CD4-positive, alpha-beta T cell treated with Interleukin-4 for 1 hour (primary cell): ENCODE data around the gene ADGRL1.
"Not testable (repeated sequence)": the region's sequence is repeated elsewhere in the genome, so short reads cannot be mapped to it uniquely, and the experiment has no call there.

Experiments used
- DNase-seq, 2 donors: peaks; one replicate each; pipeline ENCODE4 v3.0.0-alpha.2; 2020 to 2022

Gene ADGRL1

DNA sequence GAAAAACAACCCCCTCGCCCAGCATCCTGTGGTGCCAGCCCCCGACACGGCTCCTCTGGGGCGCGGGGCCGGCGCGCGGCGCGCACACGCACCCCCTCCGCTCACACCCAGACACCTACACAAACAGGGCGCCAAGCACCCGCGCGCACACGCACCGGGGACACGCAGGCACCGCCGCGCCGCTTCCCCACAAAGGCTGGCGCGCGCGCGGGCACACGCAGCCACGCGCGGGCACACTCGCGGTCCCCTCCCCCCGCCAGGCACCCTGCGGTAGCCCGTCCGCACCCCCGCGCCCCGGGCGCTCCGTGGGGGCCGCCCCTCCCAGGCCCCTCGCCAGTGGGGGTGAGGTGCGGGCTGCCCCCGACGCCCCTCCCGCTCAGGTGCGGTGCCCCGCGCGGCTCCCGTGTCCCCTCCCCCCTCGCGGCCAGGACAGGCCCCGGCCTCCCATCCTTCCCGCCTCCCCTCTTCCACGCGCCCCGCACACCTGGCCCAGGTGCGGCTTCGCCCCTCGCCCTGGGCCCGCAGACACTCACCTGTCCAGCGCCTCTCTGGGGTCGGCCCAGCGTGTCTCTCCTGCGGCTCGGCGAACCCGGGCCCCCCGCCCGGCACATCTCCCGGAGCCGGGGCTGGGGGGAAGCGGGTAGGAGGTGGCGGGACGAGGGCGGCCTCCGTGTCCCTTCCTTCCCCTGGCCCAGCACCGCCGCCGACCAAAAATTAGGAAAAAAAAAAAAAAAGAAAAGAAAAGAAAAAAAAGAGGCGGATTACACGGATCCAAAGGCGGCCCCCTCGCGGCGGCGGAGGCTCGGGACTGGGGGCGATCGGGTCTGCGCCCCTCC, at the start of gene ADGRL1:
Gene ADGRL1 (minus strand): TSS at position 718 of the 836 bp plus-strand sequence. CDS start 22,567 bp downstream, outside the sequence.
- peak; percentile 23 to 38 for DNase-seq

DNA sequence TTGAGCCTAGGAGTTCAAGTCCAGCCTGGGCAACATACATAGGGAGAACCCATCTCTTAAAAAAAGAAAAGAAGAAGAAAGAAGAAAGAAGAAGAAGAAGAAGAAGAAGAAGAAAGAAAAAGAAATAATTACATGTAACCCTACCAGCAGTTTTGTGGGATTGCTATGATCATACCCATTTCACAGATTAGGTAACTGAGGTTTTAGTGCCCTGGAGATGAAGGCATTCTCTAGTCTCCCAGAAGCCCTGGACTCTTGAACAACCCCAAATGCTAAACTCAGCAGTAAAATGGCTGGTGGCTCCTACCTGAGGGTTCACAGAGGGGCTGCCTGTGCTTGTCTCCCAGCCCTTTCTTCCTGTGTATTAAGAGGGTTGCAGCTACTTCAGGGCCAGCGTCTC, 49.3 kb upstream of the ADGRL1 start:
- not testable (repeated sequence) for DNase-seq

DNA sequence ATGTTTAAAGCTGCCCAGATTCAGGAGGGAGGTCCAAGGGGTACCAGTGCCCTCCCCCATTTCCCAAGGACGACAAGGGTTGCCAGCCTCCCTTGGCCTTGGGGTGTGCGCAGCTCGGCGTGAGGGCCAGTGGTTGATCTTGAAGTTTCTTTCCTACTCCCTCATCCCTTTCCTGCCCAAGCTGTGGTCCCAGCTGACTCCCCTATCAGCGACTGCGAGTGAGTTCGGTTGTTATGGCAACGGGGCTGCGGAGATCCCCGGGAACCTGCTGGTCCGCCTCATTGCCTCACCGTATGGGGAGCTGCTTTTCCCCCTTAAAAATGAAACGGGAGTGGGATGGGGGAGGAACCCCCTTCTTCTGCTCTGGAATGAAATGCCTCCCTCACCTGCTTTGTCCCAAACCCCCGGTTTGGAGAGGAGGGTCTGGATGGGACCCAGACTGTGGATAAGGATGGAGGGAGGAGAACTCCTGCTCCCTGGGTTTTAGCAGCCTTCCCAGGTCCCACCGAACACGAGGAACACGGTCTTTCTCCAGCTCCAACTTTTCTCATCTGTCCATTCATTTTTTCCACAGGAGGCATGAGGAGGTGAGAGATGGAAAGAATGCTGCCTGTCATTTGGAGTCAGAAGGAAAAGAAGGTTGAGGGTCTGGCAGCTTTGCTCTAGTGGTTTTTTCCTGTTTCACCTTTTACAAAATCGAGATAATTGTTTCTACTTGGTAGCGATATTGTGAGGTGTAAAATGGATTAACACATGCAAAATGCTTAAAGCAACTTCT, 48.0 kb upstream of the ADGRL1 start:
- not testable (repeated sequence) for DNase-seq

DNA sequence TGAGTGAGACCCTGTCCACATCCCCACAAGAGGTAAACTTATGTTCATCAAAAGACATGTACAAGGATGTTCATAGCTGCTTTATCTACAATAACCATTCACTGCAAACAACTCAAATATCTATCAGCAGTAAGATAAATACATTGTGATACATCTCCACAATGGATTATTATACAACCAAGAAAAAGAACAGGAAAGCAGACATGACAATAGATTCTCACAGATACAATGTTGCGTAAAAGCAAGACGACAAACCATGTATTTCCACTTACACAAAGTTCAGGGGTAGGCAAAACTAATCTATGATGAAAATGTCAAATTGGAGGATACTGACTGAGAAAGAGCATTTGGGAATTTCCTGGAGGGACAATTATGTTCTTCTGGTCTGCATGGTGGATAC, 46.2 kb upstream of the ADGRL1 start:
- not testable (repeated sequence) for DNase-seq

DNA sequence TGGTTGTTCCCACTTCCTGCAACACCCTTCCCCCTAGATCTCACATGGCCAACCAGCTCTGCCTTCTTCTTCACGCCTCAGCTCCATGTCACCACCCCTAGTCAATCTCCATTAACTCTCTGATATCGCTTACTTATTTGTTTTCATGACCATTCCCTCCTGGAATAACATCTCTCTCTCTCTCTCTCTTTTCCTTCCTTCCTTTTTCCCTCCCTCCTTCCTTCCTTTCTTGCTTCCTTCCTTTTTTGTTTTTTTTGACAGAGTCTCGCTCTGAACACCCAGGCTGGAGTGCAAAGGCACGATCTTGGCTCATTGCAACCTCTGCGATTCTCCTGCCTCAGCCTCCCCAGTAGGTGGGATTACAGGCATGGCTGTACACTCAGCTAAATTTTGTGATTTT, 44.9 kb upstream of the ADGRL1 start:
- no peak for DNase-seq

DNA sequence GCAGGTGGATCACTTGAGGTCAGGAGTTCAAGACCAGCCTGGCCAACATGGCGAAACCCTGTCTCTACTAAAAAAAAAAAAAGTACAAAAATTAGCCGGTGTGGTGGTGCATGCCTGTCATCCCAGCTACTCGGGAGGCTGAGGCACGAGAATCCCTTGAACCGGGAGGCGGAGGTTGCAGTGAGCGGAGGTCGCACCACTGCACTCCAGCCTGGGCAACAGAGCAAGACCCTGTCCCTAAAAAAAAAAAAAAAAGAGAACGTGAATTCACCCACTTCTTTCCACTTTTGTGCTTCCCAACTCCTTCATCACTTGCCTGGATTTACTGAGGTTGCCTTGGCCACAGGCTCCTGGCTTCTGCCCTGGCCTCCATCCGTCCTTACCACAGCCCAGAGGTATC, 44.3 kb upstream of the ADGRL1 start:
- not testable (repeated sequence) for DNase-seq

DNA sequence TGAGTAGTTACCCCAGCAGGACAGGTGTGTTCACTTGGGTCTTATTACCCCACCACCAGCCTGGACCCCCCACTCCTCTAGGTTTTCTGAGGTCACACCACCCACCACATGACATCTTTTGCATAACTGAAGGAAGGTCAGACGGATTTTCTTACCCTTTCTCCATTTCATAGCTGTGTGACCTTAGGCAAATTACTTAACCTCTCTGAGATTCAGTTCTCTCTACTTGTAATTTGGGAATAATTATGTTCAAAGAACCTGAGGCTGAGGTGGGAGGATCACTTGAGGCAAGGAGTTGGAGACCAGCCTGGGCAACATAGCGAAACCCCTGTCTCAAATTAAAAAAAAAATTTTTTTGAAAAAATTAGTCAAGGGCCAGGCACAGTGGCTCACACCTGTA, 43.9 kb upstream of the ADGRL1 start:
- DNase-seq, result not testable (repeated sequence)

DNA sequence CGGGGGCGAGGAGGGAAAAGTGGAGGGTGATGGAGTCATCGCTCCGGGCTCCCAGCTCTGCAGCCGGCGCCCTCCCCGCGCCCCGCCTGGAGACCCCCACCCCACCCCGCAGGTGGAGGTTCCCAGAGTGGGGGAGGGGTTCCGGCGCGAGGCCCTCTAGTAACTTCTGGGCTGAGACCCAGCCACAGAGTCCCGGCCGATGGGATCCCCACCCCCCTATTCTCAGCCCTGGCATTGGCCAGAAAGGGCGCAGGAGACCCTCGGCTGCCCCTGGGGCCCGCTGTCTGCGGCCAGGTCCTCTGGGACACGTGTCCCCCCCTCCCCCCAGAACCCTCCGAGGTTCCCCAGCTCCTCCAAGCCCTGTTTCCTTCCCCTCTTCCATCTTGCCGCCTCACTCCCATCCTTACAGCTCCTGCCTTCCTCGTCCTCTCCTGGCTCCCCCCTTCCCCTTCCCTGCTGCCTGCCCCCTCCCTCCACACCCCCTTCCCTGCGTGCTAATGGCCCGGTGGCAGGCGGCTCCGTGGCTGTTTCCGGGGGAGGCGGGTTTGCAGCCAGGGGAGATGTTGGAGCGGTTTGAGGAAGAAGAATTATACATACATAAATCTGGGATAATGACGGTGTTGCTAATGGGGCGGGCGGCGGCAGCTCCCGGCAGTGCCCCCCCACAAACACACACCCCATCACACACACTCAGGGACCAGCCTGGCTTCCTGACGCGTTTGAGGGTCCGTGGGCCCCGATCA, 43.2 kb upstream of the ADGRL1 start:
- DNase-seq, result not testable (repeated sequence)

DNA sequence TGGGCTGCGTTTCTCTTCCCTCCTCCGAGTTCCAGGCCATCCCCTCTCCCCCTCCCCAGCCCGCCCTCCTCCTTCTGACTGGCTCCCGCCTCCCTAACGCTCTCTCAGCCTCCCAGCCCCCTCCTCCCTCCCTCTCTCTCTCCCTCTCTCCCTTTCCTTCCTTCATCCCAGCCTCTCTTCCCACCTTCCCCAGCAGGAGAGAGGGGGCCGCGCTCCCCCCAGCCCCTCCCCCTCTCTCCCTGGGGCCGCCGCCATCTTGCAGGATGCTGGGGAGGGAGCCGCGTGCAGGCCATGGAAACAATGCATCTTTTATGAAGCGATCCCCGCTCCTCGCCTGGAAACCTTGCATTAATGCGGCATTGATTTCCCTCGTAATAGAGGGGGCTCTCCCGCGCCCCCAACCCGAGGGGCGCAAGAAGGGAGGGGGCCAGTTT, 42.6 kb upstream of the ADGRL1 start:
- peak; percentile 14 to 24 for DNase-seq

DNA sequence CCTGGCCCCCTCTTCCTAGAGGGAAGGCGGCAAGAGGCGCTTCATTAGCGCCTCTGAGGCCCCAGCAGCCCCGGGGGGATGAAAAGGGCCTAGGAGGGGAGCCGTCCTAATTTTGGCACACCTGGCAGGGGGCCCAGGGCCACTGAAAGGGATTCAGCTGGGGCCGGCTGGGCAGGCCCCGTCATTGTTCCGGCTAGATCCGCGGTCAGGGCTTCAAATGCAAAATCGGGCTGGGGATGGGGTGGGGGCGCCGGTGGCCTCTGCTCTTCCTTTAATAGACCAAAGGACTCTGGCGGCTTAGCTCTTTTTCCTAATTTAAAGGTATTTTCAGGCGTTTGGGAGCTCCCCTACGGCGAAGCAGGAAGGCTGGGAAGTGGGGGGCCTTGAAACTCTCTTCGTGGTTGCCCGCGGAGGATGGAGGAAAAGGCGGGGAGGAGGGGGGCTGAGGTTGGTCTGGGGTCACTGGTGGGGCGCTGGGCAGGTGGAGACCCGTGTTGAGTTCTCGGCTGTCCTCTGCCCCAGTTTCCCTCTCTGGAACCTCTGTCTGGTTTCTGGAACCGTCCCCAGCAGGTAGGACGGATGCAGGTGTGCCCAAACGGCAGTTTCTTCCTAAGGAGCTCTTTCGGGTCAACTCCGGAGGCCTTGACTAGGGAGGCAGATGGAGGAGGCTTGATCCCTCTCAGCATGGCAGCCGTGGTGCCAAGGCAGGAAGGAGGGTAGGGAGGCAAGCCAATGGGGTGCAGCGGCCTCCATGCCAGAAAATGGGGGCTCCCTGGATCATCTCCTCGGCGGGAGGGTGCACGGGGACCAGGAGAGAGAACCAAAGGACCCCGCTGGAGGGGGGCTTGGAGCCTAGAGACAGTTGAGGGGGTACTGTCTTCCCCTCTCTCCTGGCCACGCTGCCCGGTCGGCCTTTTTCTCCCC, 41.8 kb upstream of the ADGRL1 start:
- DNase-seq, result not testable (repeated sequence)

DNA sequence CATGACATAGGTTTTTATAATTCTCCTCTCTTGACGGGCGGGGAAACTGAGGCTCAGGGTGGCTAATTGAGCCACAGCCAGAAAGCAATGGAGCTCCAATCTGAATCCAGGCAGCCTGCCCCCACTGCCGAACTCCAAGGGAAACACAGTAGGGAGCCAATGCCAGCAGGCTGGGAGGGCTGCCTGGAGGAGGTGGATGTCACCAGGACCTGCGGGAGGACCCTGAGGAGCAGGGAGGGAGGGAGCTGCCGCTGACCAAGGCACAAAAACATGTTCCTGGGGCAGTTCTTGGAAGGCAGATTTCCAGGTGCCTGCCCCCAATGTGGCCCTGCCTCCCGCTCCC, 41.2 kb upstream of the ADGRL1 start:
- not testable (repeated sequence) for DNase-seq

DNA sequence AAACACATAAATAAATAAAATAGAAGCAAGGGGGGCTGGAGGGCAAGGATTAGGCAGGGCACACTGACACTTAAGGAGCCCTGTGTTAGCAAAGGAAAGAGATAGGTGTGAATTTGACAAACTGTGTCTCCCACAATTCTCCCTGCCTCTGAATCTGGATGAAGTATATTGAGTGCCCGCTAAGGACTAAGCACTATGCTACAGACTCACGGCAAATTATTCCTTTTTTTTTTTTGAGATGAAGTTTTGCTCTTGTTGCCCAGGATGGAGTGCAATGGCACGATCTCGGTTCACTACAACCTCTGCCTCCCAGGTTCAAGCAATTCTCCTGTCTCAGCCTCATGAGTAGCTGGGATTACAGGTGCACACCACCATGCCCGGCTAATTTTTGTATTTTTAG, 38.4 kb upstream of the ADGRL1 start:
- not testable (repeated sequence) for DNase-seq

DNA sequence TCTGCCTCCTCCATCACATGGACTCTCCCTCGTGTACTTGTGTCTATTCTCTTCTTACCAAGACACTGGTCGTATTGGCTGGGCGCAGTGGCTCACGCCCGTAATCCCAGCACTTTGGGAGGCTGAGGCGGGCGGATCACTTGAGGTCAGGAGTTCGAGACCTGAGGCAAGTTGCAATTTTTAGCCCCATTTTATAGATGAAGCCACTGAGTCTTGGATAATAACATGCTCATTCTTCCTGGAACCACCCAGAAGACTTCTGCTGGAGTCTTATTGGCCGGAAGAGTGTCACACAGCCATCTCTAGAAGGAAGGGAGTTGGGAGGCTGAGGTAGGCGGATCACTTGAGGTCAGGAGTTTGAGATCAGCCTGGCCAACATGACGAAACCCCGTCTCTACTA, 37.7 kb upstream of the ADGRL1 start:
- DNase-seq, result not testable (repeated sequence)

DNA sequence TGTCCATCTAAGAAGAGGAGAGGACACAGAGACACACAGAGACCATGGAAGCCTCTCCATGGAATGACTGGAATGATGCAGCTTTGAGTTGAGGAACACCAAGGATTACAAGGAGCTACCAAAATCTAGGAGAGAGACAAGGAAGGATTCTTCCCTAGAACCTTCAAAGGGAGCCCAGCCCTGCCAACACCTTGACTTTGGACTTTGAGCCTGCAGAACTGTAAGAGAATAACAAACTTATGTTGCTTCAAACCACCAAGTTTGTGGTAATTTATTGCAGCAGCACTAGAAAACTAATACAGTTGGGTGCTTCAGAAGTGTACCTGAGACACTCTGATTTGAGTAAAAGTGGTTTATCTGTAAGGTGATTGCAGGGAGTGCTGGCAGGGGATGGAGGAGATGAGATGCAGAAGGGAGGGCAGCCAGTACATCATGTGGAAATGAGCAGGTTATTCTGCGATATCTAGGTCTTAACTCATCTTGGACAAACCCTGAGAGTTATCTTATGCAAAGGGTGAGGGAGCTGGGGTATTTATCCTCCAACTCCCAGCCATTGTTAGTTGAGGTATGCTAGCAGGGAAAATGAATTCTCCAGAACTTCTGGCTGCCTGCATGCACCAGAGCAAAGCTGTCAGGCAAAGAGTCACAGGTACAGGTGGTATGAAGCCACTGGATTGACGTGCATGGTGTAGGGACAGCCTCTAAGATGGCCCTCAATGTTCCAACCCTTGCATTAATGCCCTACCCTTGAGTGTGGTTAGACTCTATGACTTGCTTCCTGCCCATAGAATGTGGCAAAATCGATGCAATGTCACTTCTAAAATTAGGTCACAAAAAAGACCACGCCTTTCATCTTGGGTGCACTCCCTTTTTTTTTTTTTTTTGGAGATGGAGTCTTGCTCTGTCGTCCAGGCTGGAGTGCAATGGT, 31.3 kb upstream of the ADGRL1 start:
- no peak for DNase-seq

DNA sequence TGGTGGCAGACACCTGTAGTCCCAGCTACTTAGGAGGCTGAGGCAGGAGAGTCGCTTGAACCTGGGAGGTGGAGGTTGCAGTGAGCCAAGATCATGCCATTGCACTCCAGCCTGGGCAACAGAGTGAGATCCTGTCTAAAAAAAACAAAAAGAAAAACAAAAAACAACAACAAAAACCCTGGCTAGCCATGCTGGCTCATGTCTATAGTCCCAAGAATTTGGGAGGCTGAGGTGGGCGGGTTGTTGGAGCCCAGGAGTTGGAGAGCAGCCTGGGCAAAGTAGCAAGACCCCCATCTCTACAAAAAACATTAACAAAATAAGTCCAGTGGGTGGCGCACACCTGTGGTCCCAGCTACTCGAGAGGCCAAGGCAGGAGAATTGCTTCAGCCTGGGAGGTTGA, 27.0 kb upstream of the ADGRL1 start:
- not testable (repeated sequence) for DNase-seq

DNA sequence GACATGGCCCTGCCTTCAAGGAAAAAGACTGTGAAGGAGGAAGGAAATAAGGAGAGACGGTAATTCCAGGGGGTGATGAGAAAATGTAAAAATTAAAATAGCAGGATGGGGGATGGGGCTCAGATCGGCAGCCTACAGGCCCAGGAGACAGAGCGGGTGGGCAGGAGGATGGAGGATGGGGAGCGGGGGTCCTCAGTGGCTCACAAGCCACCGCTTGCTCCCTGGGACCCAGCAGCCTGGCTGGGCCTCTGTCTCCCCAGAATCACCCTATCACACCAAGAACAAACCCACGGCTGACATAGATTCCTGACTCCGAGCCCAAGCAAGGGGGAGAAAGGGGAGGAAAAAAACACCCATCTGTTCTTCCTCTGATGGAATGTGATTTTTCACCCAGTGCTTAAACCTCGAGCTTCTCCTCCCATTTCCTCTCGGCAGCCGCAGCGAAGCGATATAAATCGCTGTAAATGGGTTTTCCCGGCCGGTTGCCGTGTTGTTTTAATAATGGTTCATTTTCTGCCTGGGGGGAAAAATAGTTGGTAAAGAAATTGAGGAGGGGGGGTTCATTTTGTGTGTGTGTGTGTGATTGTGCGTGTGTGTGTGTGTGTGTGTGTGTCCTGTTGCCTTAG, 22.6 kb upstream of the ADGRL1 start:
- not testable (repeated sequence) for DNase-seq

DNA sequence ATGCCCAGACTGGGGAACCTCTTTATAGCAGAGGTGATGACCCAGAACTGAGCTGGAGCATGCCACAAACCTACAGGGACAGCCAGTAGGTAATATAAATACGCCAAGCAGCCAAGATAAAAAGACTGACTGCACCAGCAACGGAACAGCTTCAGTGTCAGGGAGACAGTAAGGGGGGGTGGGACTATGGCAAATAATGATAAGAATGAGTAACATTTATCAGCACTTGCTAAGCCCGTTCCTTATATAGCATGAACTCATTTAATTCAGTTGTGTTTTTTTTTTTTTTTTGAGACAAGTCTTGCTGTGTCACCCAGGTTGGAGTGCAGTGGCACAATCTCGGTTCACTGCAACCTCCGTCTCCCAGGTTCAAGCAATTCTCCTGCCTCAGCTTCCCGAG, 20.5 kb upstream of the ADGRL1 start:
- DNase-seq, result not testable (repeated sequence)

DNA sequence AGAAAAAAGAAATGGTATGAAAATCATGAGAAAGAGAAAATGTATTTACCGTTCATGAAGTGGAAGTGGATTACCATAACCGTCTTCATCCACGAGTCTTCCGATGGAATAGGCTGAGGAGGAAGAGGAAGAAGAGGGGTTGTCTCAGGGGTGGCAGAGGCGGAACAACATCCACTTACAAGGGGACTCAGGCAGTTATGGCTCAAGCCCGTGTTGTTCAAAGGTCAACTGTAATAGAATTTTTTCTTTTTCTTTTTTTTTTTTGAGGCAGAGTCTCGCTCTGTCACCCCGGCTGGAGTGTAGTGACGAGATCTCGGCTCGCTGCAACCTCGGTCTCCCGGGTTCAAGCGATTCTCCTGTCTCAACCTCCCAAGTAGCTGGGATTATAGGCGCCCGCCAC, 16.9 kb upstream of the ADGRL1 start:
- no peak for DNase-seq

DNA sequence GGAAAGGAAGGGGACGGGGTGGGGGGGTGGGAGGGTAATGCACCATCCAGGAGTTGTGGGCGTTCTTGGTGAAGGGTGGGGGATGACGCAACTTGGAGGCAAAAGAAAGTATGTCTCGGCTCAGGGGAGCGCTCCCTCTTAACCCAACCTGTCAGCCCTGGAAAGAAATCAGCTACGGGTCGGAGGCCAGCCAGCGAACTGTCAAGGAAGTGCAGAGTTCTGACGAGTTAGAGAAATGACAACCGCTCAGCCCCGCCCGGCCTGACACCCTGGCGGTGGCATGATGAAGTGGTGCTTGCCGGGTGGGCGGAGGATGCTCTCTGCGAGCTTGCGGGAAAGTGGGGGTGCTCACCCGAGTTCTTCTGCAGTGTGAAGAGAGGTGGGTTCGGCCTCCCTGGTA, 15.4 kb upstream of the ADGRL1 start:
- DNase-seq, result peak; percentile 78 to 82

DNA sequence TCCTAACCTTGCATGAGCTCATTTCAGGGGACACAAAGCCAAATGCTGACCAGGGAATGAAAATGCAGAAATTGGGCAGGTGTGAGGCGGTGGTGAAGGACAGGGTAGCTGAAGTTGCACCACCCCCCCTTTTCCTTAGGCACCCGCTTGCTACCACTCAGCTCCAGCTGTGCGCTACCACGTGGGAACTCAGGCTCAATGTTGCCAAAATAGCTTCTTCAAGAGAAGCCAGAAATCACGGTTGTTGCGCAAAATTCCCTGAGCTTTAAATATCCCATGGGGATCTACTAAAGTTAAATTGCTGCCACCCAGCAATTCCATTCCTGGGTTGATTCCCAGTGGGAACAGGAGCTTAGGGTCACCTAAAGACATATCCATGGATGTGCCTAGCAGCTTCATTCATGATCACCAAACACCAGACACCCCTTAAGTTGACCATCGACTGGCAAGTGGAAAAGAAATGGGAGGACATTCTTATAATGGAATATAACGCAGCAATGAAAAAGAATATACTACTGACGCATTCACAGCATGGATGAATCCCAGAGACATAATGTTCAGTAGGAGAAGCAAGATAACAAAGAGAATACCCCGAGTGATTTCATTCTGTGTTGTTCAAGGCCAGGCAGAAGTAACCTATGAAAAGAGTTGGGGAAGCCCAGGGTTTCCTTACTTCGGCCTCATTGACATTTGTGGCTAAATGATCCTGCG, 12.8 kb upstream of the ADGRL1 start:
- no peak for DNase-seq
